B cell (primary cell): Measurements from ENCODE around the gene FAM114A2. TPM values are rescaled to one million over a fixed set of nuclear protein-coding genes. Genes with fewer than 3 reads are reported as not detected.

Source experiments
- ATAC-seq: fragments of 200-7000 bp; cut with Tn5 transposase; one replicate; pipeline ENCODE4 v1.10.0; 2021; ENCODE audit warnings: low read depth, mild to moderate bottlenecking, moderate number of reproducible peaks, moderate library complexity
- CTCF ChIA-PET: fragments of 350-600 bp; sonication (Branson Sonifier 250); formaldehyde crosslinking; loops from one replicate; lab custom pipeline; 2021; ENCODE audit warnings: antibody characterized with exemption, inconsistent platforms; lab: Charles Lee
- POLR2A ChIA-PET: fragments of 350-600 bp; sonication (Branson Sonifier 250); formaldehyde crosslinking; loops from one replicate; lab custom pipeline; 2021; ENCODE audit warnings: antibody characterized with exemption; lab: Charles Lee
- DNase-seq: peaks from one replicate; pipeline ENCODE4 v3.0.0; 2013
- H2AFZ ChIP-seq: 2 replicates; pipeline ENCODE4 v1.6.1; 2012; ENCODE audit warnings: mild to moderate bottlenecking, low read depth, low read length; ENCODE audit not compliant: insufficient read depth, poor library complexity, severe bottlenecking
- H3K27ac ChIP-seq, 2 donors: 1 replicate in 1 of 2; 2 replicates in 1 of 2; pipeline ENCODE4 v1.5.1; 2012 to 2013; ENCODE audit warnings: low read length in 2 of 2, mild to moderate bottlenecking in 2 of 2, moderate library complexity in 1 of 2
- H3K27me3 ChIP-seq, 4 experiments: fragments of 200-600 bp in 1 of 4; sonication (generic) in 1 of 4; replicated peaks in 1 of 4; 1 replicate in 2 of 4; 2 replicates in 2 of 4; pipeline versions ENCODE4 v1.6.1 to v1.7.0; 2013 to 2016; ENCODE audit warnings: low read length in 3 of 4, mild to moderate bottlenecking in 2 of 4, mixed read lengths in 1 of 4, moderate library complexity in 1 of 4; ENCODE audit not compliant: insufficient read depth in 4 of 4, control insufficient read depth in 3 of 4; ENCODE audit errors: control extremely low read depth in 1 of 4
- H3K36me3 ChIP-seq, 2 experiments: replicated peaks in 1 of 2; 1 replicate in 1 of 2; 2 replicates in 1 of 2; pipeline versions ENCODE4 v1.6.1 to v1.7.1; 2013; ENCODE audit warnings: low read length in 1 of 2; ENCODE audit not compliant: insufficient read depth in 2 of 2, control insufficient read depth in 1 of 2; ENCODE audit errors: control extremely low read depth in 1 of 2, extremely low read depth in 1 of 2
- H3K4me1 ChIP-seq, 2 donors: fragments of 200-600 bp in 1 of 2; sonication (generic) in 1 of 2; 1 replicate in 1 of 2; 2 replicates in 1 of 2; pipeline versions ENCODE4 v1.5.1 to v1.6.1; 2013 to 2017; ENCODE audit warnings: low read length in 2 of 2; ENCODE audit not compliant: control insufficient read depth in 2 of 2, insufficient read depth in 2 of 2
- H3K4me2 ChIP-seq: replicated peaks from 2 replicates; pipeline ENCODE3; 2012; ENCODE audit warnings: mild to moderate bottlenecking, low read depth, low read length; ENCODE audit not compliant: poor library complexity, severe bottlenecking
- H3K4me3 ChIP-seq, 5 experiments: fragments of 200-600 bp in 1 of 5; sonication (generic) in 1 of 5; 1 replicate in 3 of 5; 2 replicates in 2 of 5; pipeline versions ENCODE4 v1.5.1 to v1.7.0; 2011 to 2016; ENCODE audit warnings: low read length in 4 of 5, mild to moderate bottlenecking in 4 of 5, low read depth in 2 of 5, control low read depth in 1 of 5, moderate library complexity in 1 of 5; ENCODE audit not compliant: insufficient read depth in 1 of 5; ENCODE audit errors: control extremely low read depth in 1 of 5, extremely low read depth in 1 of 5
- H3K79me2 ChIP-seq: fragments of 200-600 bp; sonication (generic); one replicate; pipeline ENCODE4 v1.6.0; 2016; ENCODE audit warnings: low read length; ENCODE audit not compliant: control insufficient read depth, insufficient read depth
- H3K9ac ChIP-seq: fragments of 200-600 bp; sonication (generic); 2 replicates; pipeline ENCODE4 v1.6.1; 2017; ENCODE audit warnings: mild to moderate bottlenecking, low read length, moderate library complexity
- H3K9me3 ChIP-seq, 3 donors: one replicate each; pipeline versions ENCODE4 v1.6.1 to v1.7.1; 2013; ENCODE audit warnings: low read length in 2 of 3; ENCODE audit not compliant: control insufficient read depth in 2 of 3, insufficient read depth in 1 of 3; ENCODE audit errors: control extremely low read depth in 1 of 3
- H4K20me1 ChIP-seq: 2 replicates; pipeline ENCODE4 v1.6.0; 2012; ENCODE audit warnings: mild to moderate bottlenecking, low read length; ENCODE audit not compliant: insufficient read depth, control insufficient read depth, poor library complexity, severe bottlenecking
- H3K27ac Mint-ChIP-seq: one replicate; pipeline ENCODE4 v1.8.0; 2021; ENCODE audit warnings: mixed read lengths
- H3K27me3 Mint-ChIP-seq: one replicate; pipeline ENCODE4 v1.8.0; 2021; ENCODE audit warnings: mixed read lengths
- H3K4me1 Mint-ChIP-seq: one replicate; pipeline ENCODE4 v1.8.0; 2021; ENCODE audit warnings: mixed read lengths
- H3K4me3 Mint-ChIP-seq: one replicate; pipeline ENCODE4 v1.8.0; 2021; ENCODE audit warnings: mixed read lengths
- H3K9me3 Mint-ChIP-seq: one replicate; pipeline ENCODE4 v1.8.0; 2022; ENCODE audit warnings: mixed read lengths; ENCODE audit not compliant: insufficient read depth
- CTCF ChIP-seq: fragments of 200-600 bp; IDR thresholded peaks from one replicate; pipeline ENCODE4 v1.8.0; 2022; ENCODE audit warnings: antibody characterized with exemption, mild to moderate bottlenecking
- EZH2 ChIP-seq: IDR thresholded peaks from 2 replicates; pipeline ENCODE4 v1.6.1; 2012; ENCODE audit warnings: borderline replicate concordance, low read depth, mild to moderate bottlenecking, moderate library complexity, low read length; ENCODE audit not compliant: insufficient read depth, poor library complexity, severe bottlenecking
- WGBS: methylation state at CpG from one replicate; pipeline ENCODE4 v1.1.5; 2013; ENCODE audit warnings: missing lambda C conversion rate; ENCODE audit not compliant: insufficient coverage; 5-methylcytosine and 5-hydroxymethylcytosine counted together
- intact Hi-C: fragments of 100-400 bp; cut with micrococcal nuclease; formaldehyde crosslinking; loops from one replicate; pipeline ENCODE4 v1.10.0; 2022
- polyA plus RNA-seq: library from polyadenylated mRNA; depleted of rRNA; stranded (reverse); fragments of >200 nt; gene quantifications from 2 replicates; pipeline ENCODE4 v1.2.3, GENCODE V29; 2012
- total RNA-seq, 2 donors: library from RNA; stranded (reverse); fragments of 120-200 nt in 1 of 2; gene quantifications; 1 replicate in 1 of 2; 2 replicates in 1 of 2; pipeline versions ENCODE4 v1.2.3 to v1.2.4, GENCODE V29; 2013 to 2022

Gene FAM114A2
- total and polyA plus RNA-seq, 2 donors (not counting 1 experiment from before 2014, with no cell fraction given), result 6.0 to 34.2 TPM

GRCh38 chr5:153999995-154000394, 38.7 kb downstream of the FAM114A2 start:
- CTCF ChIA-PET, result no interaction called here
- no peaks in the 10 kb centered on the region for H3K27me3 Mint-ChIP-seq
- no peak overlapping the region for H3K27ac Mint-ChIP-seq
- H3K27me3 ChIP-seq, result no peaks in the 10 kb centered on the region
- H3K4me3 ChIP-seq, result no peak overlapping the region
- no peaks in the 10 kb centered on the region for H3K79me2 ChIP-seq
- no peak overlapping the region for H3K27ac ChIP-seq
- DNase-seq (no peak), ATAC-seq (no peak)
- H3K4me1 Mint-ChIP-seq, result no peaks in the 10 kb centered on the region
- no peak overlapping the region for H2AFZ ChIP-seq
- intact Hi-C loops, result no loop called here
- no peaks in the 10 kb centered on the region for H3K9me3 ChIP-seq
- no peaks in the 10 kb centered on the region for H4K20me1 ChIP-seq
- H3K9me3 Mint-ChIP-seq, result peaks cover 2% of the 10 kb centered on the region
- no peaks in the 10 kb centered on the region for H3K4me1 ChIP-seq
- no peak for TF ChIP-seq EZH2
- TF ChIP-seq CTCF, result no peak
- no CpG with 5 or more reads among the region's 3 CpGs for WGBS
- H3K9ac ChIP-seq, result no peak overlapping the region
- no peak overlapping the region for H3K4me2 ChIP-seq
- peaks cover 0 to 20% of the 10 kb centered on the region in 2 experiments for H3K36me3 ChIP-seq
- POLR2A ChIA-PET, result no interaction called here
- H3K4me3 Mint-ChIP-seq, result no peak overlapping the region

DNA sequence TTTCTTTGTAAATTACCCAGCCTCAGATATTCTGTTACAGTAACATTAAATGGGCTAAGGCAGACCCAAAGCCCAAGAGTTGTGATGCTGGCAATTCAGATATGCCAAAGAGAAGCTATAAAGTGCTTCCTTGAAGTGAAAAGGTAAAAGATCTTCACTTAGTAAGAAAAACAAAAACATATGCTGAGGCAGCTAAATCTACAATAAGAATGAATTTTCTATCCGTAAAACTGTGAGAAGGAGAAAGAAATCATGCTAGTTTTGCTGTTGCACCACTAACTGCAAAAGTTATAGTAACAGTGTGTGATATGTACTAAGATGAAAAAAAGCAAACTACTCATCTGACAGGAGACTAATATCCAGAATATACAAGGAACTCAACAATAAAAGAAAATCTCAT, 39.9 kb downstream of the FAM114A2 start:
- H3K4me1 ChIP-seq, result no peaks in the 10 kb centered on the region
- Mint-ChIP-seq H3K9me3 (peaks cover 2% of the 10 kb centered on the region), H3K27ac (no peak overlapping the region), H3K4me1 (no peaks in the 10 kb centered on the region), H3K4me3 (no peak overlapping the region), H3K27me3 (no peaks in the 10 kb centered on the region)
- H3K4me2 ChIP-seq, result no peak overlapping the region
- intact Hi-C loops, result no loop called here
- CTCF ChIA-PET, result no interaction called here
- TF ChIP-seq EZH2 (no peak), CTCF (no peak)
- no peaks in the 10 kb centered on the region for H4K20me1 ChIP-seq
- no peak overlapping the region for H3K4me3 ChIP-seq
- POLR2A ChIA-PET, result no interaction called here
- peaks cover 0 to 25% of the 10 kb centered on the region in 2 experiments for H3K36me3 ChIP-seq
- ATAC-seq (no peak), DNase-seq (no peak)
- WGBS, result no CpG with 5 or more reads among the region's 1 CpG
- no peak overlapping the region for H3K9ac ChIP-seq
- H3K27ac ChIP-seq, result no peak overlapping the region
- no peaks in the 10 kb centered on the region for H3K9me3 ChIP-seq
- H3K27me3 ChIP-seq, result no peaks in the 10 kb centered on the region
- no peak overlapping the region for H2AFZ ChIP-seq
- H3K79me2 ChIP-seq, result no peaks in the 10 kb centered on the region
